Measurements from ENCODE around the gene IZUMO4. TPM values are rescaled to one million over a fixed set of nuclear protein-coding genes. Genes with fewer than 3 reads are reported as not detected.
A peak's percentile ranks its signal among the peaks of the same experiment; 100 is the strongest.

The IZUMO4 gene
- total RNA-seq, 1 experiment from 2014 or later, result 285 TPM

GRCh38 chr19:2108251-2109016 is 11.7 kb downstream of the IZUMO4 start:
- no peaks in the 10 kb centered on the region for H3K9me2 ChIP-seq (replicated peaks; ENCODE audit: insufficient read depth, low read length)
- no peak overlapping the region for H3K27ac ChIP-seq (ENCODE audit: low read length)
- no peaks in the 10 kb centered on the region for H3K4me1 ChIP-seq (ENCODE audit: low read length)
- H2AFZ ChIP-seq (ENCODE audit: low read length), result no peak overlapping the region
- H3K4me2 ChIP-seq (ENCODE audit: low read depth, low read length, poor library complexity, severe bottlenecking), result no peak overlapping the region
- H4K20me1 ChIP-seq (ENCODE audit: insufficient read depth, low read depth, low read length), result 0 out of 2 replicates have a peak, but pooled peaks cover 5% of the 10 kb centered on the region
- peaks cover 40% of the 10 kb centered on the region for H3K36me3 ChIP-seq (ENCODE audit: insufficient read depth, low read length)
- H3K79me2 ChIP-seq (ENCODE audit: low read length), result peaks cover 15% of the 10 kb centered on the region
- no peak overlapping the region for H3K4me3 ChIP-seq (ENCODE audit: low read length)
- H3K27me3 ChIP-seq (ENCODE audit: low read length), result no peaks in the 10 kb centered on the region
- no peaks in the 10 kb centered on the region; the same call in 1 of the 2 replicates for H3K9me3 ChIP-seq (ENCODE audit: low read length)
- DNase-seq, result no peak
- no peak overlapping the region for H3K9ac ChIP-seq (ENCODE audit: low read length)

GRCh38 chr19:2109046-2109864 is 12.5 kb downstream of the IZUMO4 start:
- Histone ChIP-seq H3K4me1 (ENCODE audit: low read length) (no peaks in the 10 kb centered on the region), H3K79me2 (ENCODE audit: low read length) (peaks cover 10% of the 10 kb centered on the region), H3K4me2 (ENCODE audit: low read depth, low read length, poor library complexity, severe bottlenecking) (no peak overlapping the region), H3K4me3 (ENCODE audit: low read length) (no peak overlapping the region), H3K36me3 (ENCODE audit: insufficient read depth, low read length) (peaks cover 40% of the 10 kb centered on the region), H3K27ac (ENCODE audit: low read length) (no peak overlapping the region), H4K20me1 (ENCODE audit: insufficient read depth, low read depth, low read length) (no peaks in the 10 kb centered on the region), H3K27me3 (ENCODE audit: low read length) (no peaks in the 10 kb centered on the region), H2AFZ (ENCODE audit: low read length) (no peak overlapping the region), H3K9me3 (ENCODE audit: low read length) (no peaks in the 10 kb centered on the region; the same call in 1 of the 2 replicates), H3K9ac (ENCODE audit: low read length) (no peak overlapping the region), H3K9me2 (replicated peaks; ENCODE audit: insufficient read depth, low read length) (no peaks in the 10 kb centered on the region)
- DNase-seq, result no peak

- Histone ChIP-seq H3K9me2 (replicated peaks; ENCODE audit: insufficient read depth, low read length) (no peaks in the 10 kb centered on the region), H3K79me2 (ENCODE audit: low read length) (peaks cover 5% of the 10 kb centered on the region; the same call in 1 of the 2 replicates), H3K27ac (ENCODE audit: low read length) (no peak overlapping the region), H3K27me3 (ENCODE audit: low read length) (no peaks in the 10 kb centered on the region), H3K4me3 (ENCODE audit: low read length) (no peak overlapping the region), H3K9me3 (ENCODE audit: low read length) (no peaks in the 10 kb centered on the region; the same call in 1 of the 2 replicates), H3K9ac (ENCODE audit: low read length) (no peak overlapping the region), H2AFZ (ENCODE audit: low read length) (no peak overlapping the region), H3K36me3 (ENCODE audit: insufficient read depth, low read length) (peaks cover 34% of the 10 kb centered on the region), H3K4me1 (ENCODE audit: low read length) (no peaks in the 10 kb centered on the region), H3K4me2 (ENCODE audit: low read depth, low read length, poor library complexity, severe bottlenecking) (no peak overlapping the region), H4K20me1 (ENCODE audit: insufficient read depth, low read depth, low read length) (no peaks in the 10 kb centered on the region)
- DNase-seq, result peak; percentile 71
These were observed 14.1 kb downstream of the IZUMO4 start for GRCh38 chr19:2110822-2111221.

- no peaks in the 10 kb centered on the region for H4K20me1 ChIP-seq (ENCODE audit: insufficient read depth, low read depth, low read length)
- no peaks in the 10 kb centered on the region for H3K9me2 ChIP-seq (replicated peaks; ENCODE audit: insufficient read depth, low read length)
- no peak overlapping the region for H3K27ac ChIP-seq (ENCODE audit: low read length)
- H3K9ac ChIP-seq (ENCODE audit: low read length), result no peak overlapping the region
- no peaks in the 10 kb centered on the region for H3K9me3 ChIP-seq (ENCODE audit: low read length)
- no peaks in the 10 kb centered on the region for H3K27me3 ChIP-seq (ENCODE audit: low read length)
- H3K4me2 ChIP-seq (ENCODE audit: low read depth, low read length, poor library complexity, severe bottlenecking), result no peak overlapping the region
- H3K4me1 ChIP-seq (ENCODE audit: low read length), result no peaks in the 10 kb centered on the region
- no peak overlapping the region for H2AFZ ChIP-seq (ENCODE audit: low read length)
- peaks cover 28% of the 10 kb centered on the region for H3K36me3 ChIP-seq (ENCODE audit: insufficient read depth, low read length)
- peaks cover 4% of the 10 kb centered on the region; the same call in 1 of the 2 replicates for H3K79me2 ChIP-seq (ENCODE audit: low read length)
- H3K4me3 ChIP-seq (ENCODE audit: low read length), result no peak overlapping the region
- no peak for DNase-seq
These were observed 14.7 kb downstream of the IZUMO4 start for GRCh38 chr19:2111425-2111824.

- no peaks in the 10 kb centered on the region for H4K20me1 ChIP-seq (ENCODE audit: insufficient read depth, low read depth, low read length)
- no peak overlapping the region for H3K9ac ChIP-seq (ENCODE audit: low read length)
- H3K4me3 ChIP-seq (ENCODE audit: low read length), result no peak overlapping the region
- H3K27ac ChIP-seq (ENCODE audit: low read length), result no peak overlapping the region
- H3K79me2 ChIP-seq (ENCODE audit: low read length), result 0 out of 2 replicates have a peak, but pooled peaks cover 2% of the 10 kb centered on the region
- DNase-seq, result no peak
- peaks cover 23% of the 10 kb centered on the region for H3K36me3 ChIP-seq (ENCODE audit: insufficient read depth, low read length)
- H2AFZ ChIP-seq (ENCODE audit: low read length), result no peak overlapping the region
- no peaks in the 10 kb centered on the region for H3K9me2 ChIP-seq (replicated peaks; ENCODE audit: insufficient read depth, low read length)
- no peaks in the 10 kb centered on the region for H3K27me3 ChIP-seq (ENCODE audit: low read length)
- H3K4me2 ChIP-seq (ENCODE audit: low read depth, low read length, poor library complexity, severe bottlenecking), result no peak overlapping the region
- H3K9me3 ChIP-seq (ENCODE audit: low read length), result no peaks in the 10 kb centered on the region
- H3K4me1 ChIP-seq (ENCODE audit: low read length), result no peaks in the 10 kb centered on the region
These were observed 15.2 kb downstream of the IZUMO4 start for GRCh38 chr19:2111886-2112285.

- Histone ChIP-seq H4K20me1 (ENCODE audit: insufficient read depth, low read depth, low read length) (no peaks in the 10 kb centered on the region), H3K27me3 (ENCODE audit: low read length) (no peaks in the 10 kb centered on the region), H3K79me2 (ENCODE audit: low read length) (0 out of 2 replicates have a peak, but pooled peaks cover 1% of the 10 kb centered on the region), H3K27ac (ENCODE audit: low read length) (no peak overlapping the region), H3K4me1 (ENCODE audit: low read length) (no peaks in the 10 kb centered on the region), H3K9me3 (ENCODE audit: low read length) (no peaks in the 10 kb centered on the region), H3K9ac (ENCODE audit: low read length) (no peak overlapping the region), H3K9me2 (replicated peaks; ENCODE audit: insufficient read depth, low read length) (no peaks in the 10 kb centered on the region), H3K4me3 (ENCODE audit: low read length) (no peak overlapping the region), H3K36me3 (ENCODE audit: insufficient read depth, low read length) (peaks cover 18% of the 10 kb centered on the region), H2AFZ (ENCODE audit: low read length) (no peak overlapping the region), H3K4me2 (ENCODE audit: low read depth, low read length, poor library complexity, severe bottlenecking) (no peak overlapping the region)
- no peak for DNase-seq
These were observed 16.0 kb downstream of the IZUMO4 start for GRCh38 chr19:2112516-2113320.

- Histone ChIP-seq H3K36me3 (ENCODE audit: insufficient read depth, low read length) (peaks cover 15% of the 10 kb centered on the region), H3K4me1 (ENCODE audit: low read length) (no peaks in the 10 kb centered on the region), H3K79me2 (ENCODE audit: low read length) (no peaks in the 10 kb centered on the region), H3K9me2 (replicated peaks; ENCODE audit: insufficient read depth, low read length) (no peaks in the 10 kb centered on the region), H4K20me1 (ENCODE audit: insufficient read depth, low read depth, low read length) (no peaks in the 10 kb centered on the region), H2AFZ (ENCODE audit: low read length) (no peak overlapping the region), H3K4me3 (ENCODE audit: low read length) (no peak overlapping the region), H3K4me2 (ENCODE audit: low read depth, low read length, poor library complexity, severe bottlenecking) (no peak overlapping the region), H3K9me3 (ENCODE audit: low read length) (no peaks in the 10 kb centered on the region), H3K27me3 (ENCODE audit: low read length) (no peaks in the 10 kb centered on the region), H3K9ac (ENCODE audit: low read length) (no peak overlapping the region), H3K27ac (ENCODE audit: low read length) (no peak overlapping the region)
- DNase-seq, result no peak
These were observed 16.9 kb downstream of the IZUMO4 start for GRCh38 chr19:2113439-2114211.

Measured in Karpas-422 (cell line).